Stimulated activated effector memory CD8-positive, alpha-beta T cell treated with anti-CD3 and anti-CD28 coated beads, Interleukin-12 subunit alpha, Interleukin-12 subunit beta, amount 100 ng/mL, for 72 hours (primary cell): ENCODE results near the gene KIF3A.

Experiments used
- ATAC-seq: fragments of 150-1000 bp; cut with Tn5 transposase; 2 replicates; pipeline ENCODE4 v1.10.0; 2021
- DNase-seq, 2 donors: peaks; one replicate each; pipeline ENCODE4 v3.0.0; 2021 to 2022; ENCODE audit warnings: low spot score in 2 of 2
- H3K27ac Mint-ChIP-seq: one replicate; pipeline ENCODE4 v1.8.0; 2022; ENCODE audit warnings: mild to moderate bottlenecking, mixed read lengths
- H3K36me3 Mint-ChIP-seq: one replicate; pipeline ENCODE4 v1.8.0; 2022; ENCODE audit warnings: mild to moderate bottlenecking, mixed read lengths
- H3K4me1 Mint-ChIP-seq: one replicate; pipeline ENCODE4 v1.8.0; 2022; ENCODE audit warnings: mixed read lengths
- H3K4me3 Mint-ChIP-seq: one replicate; pipeline ENCODE4 v1.8.0; 2022; ENCODE audit warnings: mild to moderate bottlenecking, mixed read lengths
- H3K9me3 Mint-ChIP-seq: one replicate; pipeline ENCODE4 v1.8.0; 2022; ENCODE audit warnings: mixed read lengths

KIF3A gene

GRCh38 chr5:132751971-132752580 is 14.7 kb upstream of the KIF3A start:
- no peaks in the 10 kb centered on the region for H3K9me3 Mint-ChIP-seq
- DNase-seq (no peak), ATAC-seq (no peak)
- peak overlapping the region; percentile 78 for H3K27ac Mint-ChIP-seq
- H3K4me3 Mint-ChIP-seq, result no peak overlapping the region
- peaks cover 38% of the 10 kb centered on the region for H3K36me3 Mint-ChIP-seq
- H3K4me1 Mint-ChIP-seq, result peaks cover 55% of the 10 kb centered on the region

- ATAC-seq (peak; percentile 73), DNase-seq (no peak)
- H3K36me3 Mint-ChIP-seq, result peaks cover 38% of the 10 kb centered on the region
- H3K4me1 Mint-ChIP-seq, result peaks cover 55% of the 10 kb centered on the region
- peak overlapping the region; percentile 78 for H3K27ac Mint-ChIP-seq
- H3K9me3 Mint-ChIP-seq, result no peaks in the 10 kb centered on the region
- peak overlapping the region; percentile 2 for H3K4me3 Mint-ChIP-seq
These were observed 14.1 kb upstream of the KIF3A start for GRCh38 chr5:132751444-132751843.

GRCh38 chr5:132750471-132751230 is 13.3 kb upstream of the KIF3A start:
- Mint-ChIP-seq H3K27ac (peak overlapping the region; percentile 78), H3K4me3 (peak overlapping the region; percentile 2), H3K4me1 (peaks cover 55% of the 10 kb centered on the region), H3K36me3 (peaks cover 38% of the 10 kb centered on the region), H3K9me3 (no peaks in the 10 kb centered on the region)
- no peak for DNase-seq
- no peak for ATAC-seq

- no peak overlapping the region for H3K4me3 Mint-ChIP-seq
- H3K27ac Mint-ChIP-seq, result no peak overlapping the region
- H3K9me3 Mint-ChIP-seq, result no peaks in the 10 kb centered on the region
- H3K36me3 Mint-ChIP-seq, result peaks cover 36% of the 10 kb centered on the region
- peaks cover 46% of the 10 kb centered on the region for H3K4me1 Mint-ChIP-seq
- ATAC-seq (no peak), DNase-seq (peak in 1 of 2 donors; percentile 48)
These were observed 12.2 kb upstream of the KIF3A start for GRCh38 chr5:132749506-132749905.

GRCh38 chr5:132748522-132749000 is 11.2 kb upstream of the KIF3A start:
- H3K27ac Mint-ChIP-seq, result no peak overlapping the region
- H3K9me3 Mint-ChIP-seq, result no peaks in the 10 kb centered on the region
- peaks cover 26% of the 10 kb centered on the region for H3K36me3 Mint-ChIP-seq
- H3K4me1 Mint-ChIP-seq, result peaks cover 42% of the 10 kb centered on the region
- H3K4me3 Mint-ChIP-seq, result peak overlapping the region; percentile 66
- ATAC-seq, result no peak
- no peak for DNase-seq

- DNase-seq (peak; percentile 20 to 73), ATAC-seq (peak; percentile 43)
- H3K27ac Mint-ChIP-seq, result no peak overlapping the region
- H3K4me3 Mint-ChIP-seq, result peak overlapping the region; percentile 66
- H3K9me3 Mint-ChIP-seq, result no peaks in the 10 kb centered on the region
- peaks cover 36% of the 10 kb centered on the region for H3K4me1 Mint-ChIP-seq
- peaks cover 21% of the 10 kb centered on the region for H3K36me3 Mint-ChIP-seq
These were observed 10.5 kb upstream of the KIF3A start for GRCh38 chr5:132747616-132748440.

- DNase-seq (peak; percentile 51 to 77), ATAC-seq (peak; percentile 82)
- Mint-ChIP-seq H3K4me1 (peaks cover 29% of the 10 kb centered on the region), H3K27ac (peak within 1 kb of the TSS; percentile 40), H3K4me3 (peak within 1 kb of the TSS; percentile 66), H3K9me3 (no peaks in the 10 kb centered on the region), H3K36me3 (peaks cover 19% of the 10 kb centered on the region)
These were observed 9.7 kb upstream of the KIF3A start, which contains the start of gene CCNI2 for GRCh38 chr5:132746954-132747615. CCNI2 (plus strand) TSS chr5:132747426; CDS start chr5:132747496, 70 bp downstream.

- Mint-ChIP-seq H3K4me3 (peak overlapping the region; percentile 66), H3K36me3 (peaks cover 13% of the 10 kb centered on the region), H3K9me3 (no peaks in the 10 kb centered on the region), H3K4me1 (peaks cover 24% of the 10 kb centered on the region), H3K27ac (peak overlapping the region; percentile 40)
- no peak for ATAC-seq
- no peak for DNase-seq
These were observed 9.2 kb upstream of the KIF3A start for GRCh38 chr5:132746592-132746953.

GRCh38 chr5:132744659-132745058 is 7.3 kb upstream of the KIF3A start:
- DNase-seq, result no peak
- Mint-ChIP-seq H3K27ac (no peak overlapping the region), H3K36me3 (no peaks in the 10 kb centered on the region), H3K4me3 (no peak overlapping the region), H3K4me1 (peaks cover 6% of the 10 kb centered on the region), H3K9me3 (no peaks in the 10 kb centered on the region)
- no peak for ATAC-seq

GRCh38 chr5:132742626-132743025 is 5.3 kb upstream of the KIF3A start:
- Mint-ChIP-seq H3K36me3 (peaks cover 8% of the 10 kb centered on the region), H3K9me3 (no peaks in the 10 kb centered on the region), H3K4me3 (no peak overlapping the region), H3K27ac (no peak overlapping the region), H3K4me1 (peaks cover 11% of the 10 kb centered on the region)
- no peak for DNase-seq
- no peak for ATAC-seq

GRCh38 chr5:132742158-132742557 is 4.8 kb upstream of the KIF3A start:
- H3K36me3 Mint-ChIP-seq, result peaks cover 13% of the 10 kb centered on the region
- H3K4me3 Mint-ChIP-seq, result no peak overlapping the region
- H3K4me1 Mint-ChIP-seq, result peaks cover 13% of the 10 kb centered on the region
- no peaks in the 10 kb centered on the region for H3K9me3 Mint-ChIP-seq
- ATAC-seq, result no peak
- DNase-seq, result no peak
- H3K27ac Mint-ChIP-seq, result no peak overlapping the region

GRCh38 chr5:132739232-132739631 is 1.9 kb upstream of the KIF3A start:
- Mint-ChIP-seq H3K4me3 (no peak overlapping the region), H3K9me3 (no peaks in the 10 kb centered on the region), H3K4me1 (peaks cover 29% of the 10 kb centered on the region), H3K27ac (no peak overlapping the region), H3K36me3 (peaks cover 16% of the 10 kb centered on the region)
- no peak for ATAC-seq
- DNase-seq, result no peak

GRCh38 chr5:132737982-132738681 is 786 bp upstream of the KIF3A start:
- Mint-ChIP-seq H3K36me3 (peaks cover 27% of the 10 kb centered on the region), H3K4me3 (peak overlapping the region; percentile 86), H3K9me3 (no peaks in the 10 kb centered on the region), H3K27ac (peak overlapping the region; percentile 93), H3K4me1 (peaks cover 29% of the 10 kb centered on the region)
- ATAC-seq (no peak), DNase-seq (no peak)

- Mint-ChIP-seq H3K4me3 (peak overlapping the region; percentile 86), H3K4me1 (peaks cover 29% of the 10 kb centered on the region)
- no peak for ATAC-seq
These were observed 2.7 kb downstream of the KIF3A start for GRCh38 chr5:132734687-132735086.

More at GRCh38 chr5:132734687-132735086, 2.7 kb downstream of the KIF3A start:
- no peaks in the 10 kb centered on the region for H3K9me3 Mint-ChIP-seq
- H3K27ac Mint-ChIP-seq, result no peak overlapping the region
- DNase-seq, result no peak
- peaks cover 61% of the 10 kb centered on the region for H3K36me3 Mint-ChIP-seq
